GM19324 (cell line): Measurements from ENCODE around the gene TMEM14A.
"Not testable (repeated sequence)": the region's sequence is repeated elsewhere in the genome, so short reads cannot be mapped to it uniquely, and the experiment has no call there.

Source experiments
- ATAC-seq: cut with Tn5 transposase; IDR thresholded peaks from one replicate; pipeline ENCODE4 v1.9.1; 2021; ENCODE audit warnings: mild to moderate bottlenecking, moderate library complexity; ENCODE audit not compliant: unreplicated experiment, low FRiP score

Gene TMEM14A

DNA sequence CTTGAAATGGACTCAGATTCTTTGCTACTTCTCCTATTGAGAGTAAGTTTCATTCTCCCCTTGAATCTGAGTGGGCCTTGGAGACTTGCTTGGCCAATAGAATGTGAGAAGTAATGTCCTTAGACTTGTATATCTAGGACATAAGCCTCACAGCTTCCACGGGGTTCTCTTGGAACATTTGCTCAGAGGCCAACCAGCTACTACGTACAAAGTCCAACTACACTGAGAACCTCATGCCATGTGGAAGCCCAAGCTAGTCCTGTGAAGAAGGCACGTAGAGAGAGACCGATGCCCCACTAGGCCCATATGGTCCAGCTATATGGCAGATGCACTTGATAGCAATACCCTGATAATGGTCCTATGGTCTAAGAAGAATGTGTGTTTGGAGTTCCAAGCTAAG is 22.9 kb downstream of the TMEM14A start:
- ATAC-seq, result no peak

DNA sequence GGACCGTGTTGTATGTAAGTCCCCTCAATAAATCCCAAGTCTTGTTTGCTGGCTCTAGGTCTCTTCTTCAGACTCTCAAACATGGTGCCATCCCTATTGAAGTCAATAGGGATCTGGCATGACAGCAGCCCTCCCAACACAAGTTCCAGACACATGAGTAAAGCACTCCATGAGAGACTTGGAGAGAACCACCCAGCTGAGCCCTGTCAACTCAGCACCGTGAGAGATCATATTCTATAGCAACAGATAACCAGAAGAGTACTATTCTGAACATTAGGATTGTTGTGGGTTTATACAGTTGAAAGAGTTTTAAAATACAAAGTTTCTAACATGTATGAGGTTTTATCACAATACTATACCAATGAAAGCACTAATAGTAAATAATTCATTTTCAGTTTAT is 23.5 kb downstream of the TMEM14A start:
- ATAC-seq, result no peak

DNA sequence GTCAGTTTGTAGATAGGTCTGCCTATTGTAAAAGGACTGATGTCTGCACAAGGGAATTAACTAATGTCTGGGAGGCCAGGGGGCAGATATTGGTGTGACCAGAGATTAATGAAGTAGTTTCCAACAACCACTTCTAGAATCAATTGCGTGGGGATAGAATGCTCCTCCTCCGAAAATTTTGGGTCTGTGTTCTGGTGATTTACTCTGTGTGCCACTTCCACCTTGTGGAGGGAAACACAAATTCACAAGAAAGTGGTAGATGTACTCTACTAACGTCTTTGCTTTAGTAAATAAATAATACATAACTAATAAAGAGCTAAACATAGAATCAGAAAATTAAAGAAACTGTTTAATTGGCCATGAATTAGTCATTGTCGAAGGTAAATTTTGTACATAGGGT is 25.5 kb downstream of the TMEM14A start:
- ATAC-seq, result no peak

DNA sequence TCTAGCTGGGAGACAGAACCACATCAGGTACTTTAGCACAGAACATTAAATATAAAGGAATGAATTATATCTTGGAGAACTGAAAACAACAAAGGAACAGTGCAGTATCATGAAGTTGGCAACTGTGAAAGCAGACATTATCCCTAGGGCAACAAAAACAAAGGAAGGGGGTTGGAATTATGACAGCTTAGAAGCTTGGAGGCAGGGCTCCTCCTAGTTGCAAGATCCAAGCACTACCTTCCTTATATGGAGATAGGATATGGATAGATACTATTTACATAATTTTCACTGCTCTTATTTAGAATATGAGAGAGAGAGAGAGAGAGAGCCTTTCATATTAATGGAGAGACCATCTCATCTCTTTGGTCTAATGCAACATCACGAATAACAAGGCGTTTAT is 27.0 kb downstream of the TMEM14A start:
- no peak for ATAC-seq

DNA sequence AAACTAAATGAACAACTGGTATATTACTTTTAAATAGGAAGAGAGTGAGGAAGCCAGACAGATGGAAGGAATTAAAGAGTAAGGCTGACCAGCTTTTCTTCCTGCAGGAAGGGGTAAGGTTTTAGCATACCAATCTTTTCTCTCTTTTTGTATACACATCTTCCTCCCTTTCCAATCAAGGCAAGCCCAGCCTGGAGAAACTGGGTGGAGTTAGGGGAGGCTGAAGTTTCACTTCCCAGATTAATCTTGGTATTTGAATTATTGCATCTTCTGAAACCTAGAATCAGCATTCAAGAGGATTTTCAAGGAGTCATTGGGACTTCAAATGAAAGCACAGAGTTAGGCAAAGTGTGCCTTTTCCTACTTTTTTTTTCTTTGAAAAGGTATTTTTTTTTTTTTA is 33.1 kb downstream of the TMEM14A start:
- no peak for ATAC-seq

DNA sequence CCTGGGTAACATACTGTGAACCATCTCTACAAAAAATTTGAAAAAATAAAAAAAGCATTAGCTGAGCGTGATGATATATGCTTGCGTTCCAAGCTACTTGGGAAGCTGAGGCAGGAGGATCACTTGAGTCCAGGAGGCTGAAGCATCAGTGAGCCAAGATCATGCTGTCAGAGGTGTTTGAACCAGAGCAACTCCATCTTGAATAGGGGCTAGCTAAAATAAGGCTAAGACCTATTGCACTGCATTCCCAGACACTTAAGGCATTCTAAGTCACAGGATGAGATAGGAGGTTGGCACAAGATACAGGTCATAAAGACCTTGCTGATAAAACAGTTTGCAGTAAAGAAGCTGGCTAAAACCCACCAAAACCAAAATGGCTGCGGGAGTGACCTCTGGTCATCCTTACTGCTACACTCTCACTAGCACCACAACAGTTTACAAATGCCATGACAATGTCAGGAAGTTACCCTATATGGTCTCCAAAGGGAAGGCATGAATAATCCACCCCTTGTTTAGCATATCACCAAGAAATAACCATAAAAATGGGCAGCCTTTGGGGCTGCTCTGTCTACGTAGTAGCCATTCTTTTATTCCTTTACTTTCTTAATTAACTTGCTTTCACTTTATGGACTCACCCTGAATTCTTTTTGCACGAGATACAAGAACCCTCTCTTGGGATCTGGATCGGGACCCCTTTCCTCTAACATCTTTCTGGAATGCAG is 34.0 kb downstream of the TMEM14A start:
- ATAC-seq, result not testable (repeated sequence)

DNA sequence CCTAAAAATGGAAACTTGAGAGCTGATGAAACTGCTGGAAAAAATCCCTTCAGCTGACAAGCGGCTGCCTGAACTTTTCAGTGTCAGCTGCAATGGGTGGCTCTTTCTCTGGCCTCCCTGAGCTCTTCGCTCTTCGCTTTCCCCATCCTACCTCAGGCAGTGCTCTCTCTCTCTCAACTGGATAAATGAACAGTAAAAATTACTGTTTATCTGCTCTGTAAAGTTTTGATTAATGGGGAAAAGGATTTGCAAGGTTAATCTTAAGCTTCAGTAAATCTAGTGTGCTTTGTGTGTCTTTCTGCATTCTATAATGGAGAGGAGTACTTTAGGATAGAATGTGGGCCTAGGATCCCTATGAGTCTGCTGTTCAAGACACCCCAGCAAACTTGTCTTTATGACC is 35.1 kb downstream of the TMEM14A start:
- ATAC-seq, result no peak

DNA sequence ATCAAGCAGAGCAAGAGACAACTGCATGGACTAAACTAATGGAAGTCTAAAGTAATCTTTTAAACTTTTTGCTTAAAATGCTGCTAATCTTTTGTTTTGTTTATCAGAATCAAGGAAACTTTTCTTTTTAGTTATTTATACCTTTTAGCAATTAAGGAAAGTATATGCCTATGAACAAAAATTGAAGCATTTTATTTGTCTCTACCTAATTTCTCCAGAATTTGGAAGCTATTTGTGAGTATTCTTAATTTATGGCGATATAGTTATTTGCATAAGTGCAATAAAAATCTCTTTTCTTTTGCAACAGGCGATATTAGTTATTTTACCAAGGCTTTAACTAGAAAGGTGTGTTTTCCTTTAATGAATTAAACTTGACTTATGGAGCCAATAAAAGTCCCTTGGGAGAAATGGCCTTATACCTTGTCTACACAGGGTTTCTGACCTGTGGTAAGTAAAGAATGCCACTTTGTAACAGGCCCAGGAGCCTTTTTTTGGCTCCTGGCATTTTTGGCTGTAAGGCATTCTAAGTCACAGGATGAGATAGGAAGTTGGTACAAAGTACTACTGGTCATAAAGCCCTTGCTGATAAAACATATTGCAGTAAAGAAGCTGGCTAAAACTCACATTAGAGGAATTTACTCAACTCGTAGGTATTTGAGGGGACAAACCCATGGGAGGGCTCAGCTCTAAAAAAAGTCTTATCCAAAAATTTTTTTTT is 37.2 kb downstream of the TMEM14A start:
- ATAC-seq, result no peak

DNA sequence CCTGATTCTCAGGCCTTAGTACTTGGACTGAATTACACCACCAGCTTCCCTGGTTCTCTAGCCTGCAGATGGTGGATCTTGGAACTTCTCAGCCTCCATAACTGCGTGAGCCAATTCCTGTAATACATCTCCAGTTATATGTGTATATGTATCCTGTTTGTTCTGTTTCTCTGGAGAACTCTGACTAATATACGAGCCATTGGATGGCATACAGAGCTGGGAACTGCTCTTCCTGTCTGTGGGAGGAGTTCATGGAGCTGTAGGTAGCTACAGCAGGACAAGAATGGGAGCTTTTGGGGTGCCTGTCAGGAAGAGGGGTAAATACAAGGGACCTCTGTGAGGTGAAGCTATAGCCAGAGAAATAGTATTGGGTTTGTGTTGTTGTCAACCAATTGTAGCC is 41.2 kb downstream of the TMEM14A start:
- no peak for ATAC-seq

DNA sequence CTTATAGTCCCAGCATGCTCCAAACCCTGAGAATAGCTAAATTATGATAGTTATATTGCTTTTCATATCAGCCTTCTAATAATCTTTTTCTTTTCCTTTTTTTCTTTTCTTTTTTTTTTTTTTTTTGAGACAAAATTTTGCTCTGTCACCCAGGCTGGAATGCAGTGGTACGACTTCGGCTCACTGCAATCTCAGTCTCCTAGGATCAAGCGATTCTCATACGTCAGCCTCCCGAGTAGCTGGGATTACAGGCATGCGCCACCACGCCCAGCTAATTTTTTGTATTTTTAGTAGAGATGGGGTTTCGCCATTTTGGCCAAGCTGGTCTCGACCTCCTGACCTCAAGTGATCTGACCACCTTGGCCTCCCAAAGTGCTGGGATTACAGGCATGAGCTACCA is 43.8 kb downstream of the TMEM14A start:
- ATAC-seq, result not testable (repeated sequence)

DNA sequence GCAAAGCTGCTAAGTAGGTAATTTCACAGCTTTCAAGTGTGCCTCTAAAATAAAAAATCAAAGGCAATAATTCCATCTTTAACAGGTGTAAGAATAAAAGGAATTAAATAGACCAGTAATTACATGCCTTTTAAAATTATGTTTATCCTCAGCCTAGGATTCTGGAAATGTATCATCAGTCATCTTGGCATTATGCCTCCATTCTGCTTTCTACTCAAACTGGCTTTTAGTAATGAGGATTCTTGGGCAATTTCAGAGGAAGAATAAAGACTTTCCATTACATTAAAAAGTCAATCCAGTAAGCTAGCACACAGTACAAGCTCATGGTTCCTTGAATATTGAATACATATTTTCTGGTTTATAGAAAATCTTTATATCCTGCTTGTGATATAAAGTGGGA is 47.6 kb downstream of the TMEM14A start:
- ATAC-seq, result no peak

DNA sequence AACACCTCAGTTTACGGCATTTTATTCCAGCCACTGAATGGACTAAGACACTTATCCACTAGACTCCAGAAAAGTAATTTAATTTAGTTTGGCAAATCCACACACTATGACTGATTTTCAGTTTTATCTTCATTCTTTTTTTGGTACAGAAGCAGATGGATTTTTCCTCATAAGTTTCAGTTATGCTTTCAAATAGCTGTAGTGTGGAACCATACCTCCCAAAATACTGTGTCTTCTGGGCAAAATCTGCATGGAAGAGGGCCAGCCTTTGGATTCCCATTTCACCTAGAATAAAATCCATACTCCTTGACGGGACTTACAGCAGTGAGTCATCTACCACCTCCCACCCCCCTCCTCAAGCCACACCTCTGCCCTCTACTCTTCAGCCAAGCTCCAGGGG is 49.4 kb downstream of the TMEM14A start:
- ATAC-seq, result no peak

DNA sequence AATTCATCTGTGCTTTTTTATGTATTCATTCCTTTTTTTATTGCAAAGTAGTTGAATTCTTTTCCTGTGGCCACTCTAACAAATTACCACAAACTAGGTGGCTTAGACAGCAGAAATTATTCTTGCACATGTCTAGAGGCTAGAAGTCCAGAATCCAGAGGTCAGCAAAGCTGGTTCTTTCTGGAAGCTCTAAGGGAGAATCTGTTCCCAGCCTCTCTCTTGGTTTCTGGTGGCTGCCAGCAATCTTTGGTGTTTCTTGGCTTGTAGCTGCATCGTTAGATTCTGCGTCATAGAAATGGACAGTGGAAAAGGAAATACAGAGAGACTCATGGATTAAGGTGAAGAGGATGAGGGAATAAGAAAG is 53.1 kb downstream of the TMEM14A start:
- no peak for ATAC-seq

DNA sequence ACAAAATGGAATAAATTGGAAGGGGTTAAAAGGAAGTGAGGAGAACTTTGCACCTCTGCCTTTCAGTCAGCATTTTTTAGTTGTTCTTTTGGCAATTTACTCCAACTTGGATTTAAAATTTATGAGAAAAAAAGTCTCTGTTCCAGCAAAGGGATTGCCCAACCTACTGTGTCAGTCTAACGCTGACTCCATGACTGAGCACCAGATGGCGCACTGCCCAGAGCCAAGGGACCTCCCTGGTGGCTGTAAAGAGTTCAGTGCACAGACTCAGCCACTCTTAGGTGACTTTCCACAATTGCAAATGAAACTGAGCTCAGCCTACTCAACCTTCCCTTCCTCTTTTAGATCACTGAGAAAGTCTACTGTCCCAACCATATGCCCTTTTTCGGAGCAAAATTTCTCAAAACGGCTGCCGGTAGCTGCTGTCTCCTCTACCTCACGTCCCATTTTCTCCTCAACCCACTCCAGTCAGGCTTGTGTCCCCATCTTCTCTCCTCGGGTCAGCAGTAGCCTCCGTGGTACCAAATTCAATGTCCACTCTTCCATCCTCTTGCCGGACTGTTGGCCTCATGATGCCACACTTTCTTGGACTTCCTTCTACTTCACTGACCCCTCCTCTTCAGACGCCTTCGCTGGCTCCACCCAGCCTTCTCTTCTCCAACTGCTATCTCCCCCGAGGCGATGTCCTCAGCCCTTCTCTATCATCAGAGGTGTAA is 53.7 kb downstream of the TMEM14A start:
- ATAC-seq, result peak; percentile 94

DNA sequence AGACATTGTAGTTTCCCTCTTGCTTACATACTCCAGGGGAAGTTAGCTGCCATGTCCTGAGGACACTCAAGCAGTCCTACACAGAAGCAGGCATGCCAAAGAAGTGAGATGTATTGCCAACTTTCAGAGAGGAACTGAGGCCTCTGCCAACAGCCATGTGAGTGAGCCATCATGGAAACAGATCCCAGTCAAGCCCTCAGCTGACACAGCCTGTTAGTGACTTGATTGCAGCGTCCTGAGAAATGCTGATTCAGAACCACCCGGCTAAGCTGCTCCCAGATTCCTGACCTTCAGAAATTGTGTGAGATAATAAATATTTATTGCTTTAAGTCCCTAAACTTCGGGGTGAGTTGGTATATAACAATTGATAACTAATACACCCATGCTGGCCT is 54.2 kb downstream of the TMEM14A start:
- no peak for ATAC-seq

DNA sequence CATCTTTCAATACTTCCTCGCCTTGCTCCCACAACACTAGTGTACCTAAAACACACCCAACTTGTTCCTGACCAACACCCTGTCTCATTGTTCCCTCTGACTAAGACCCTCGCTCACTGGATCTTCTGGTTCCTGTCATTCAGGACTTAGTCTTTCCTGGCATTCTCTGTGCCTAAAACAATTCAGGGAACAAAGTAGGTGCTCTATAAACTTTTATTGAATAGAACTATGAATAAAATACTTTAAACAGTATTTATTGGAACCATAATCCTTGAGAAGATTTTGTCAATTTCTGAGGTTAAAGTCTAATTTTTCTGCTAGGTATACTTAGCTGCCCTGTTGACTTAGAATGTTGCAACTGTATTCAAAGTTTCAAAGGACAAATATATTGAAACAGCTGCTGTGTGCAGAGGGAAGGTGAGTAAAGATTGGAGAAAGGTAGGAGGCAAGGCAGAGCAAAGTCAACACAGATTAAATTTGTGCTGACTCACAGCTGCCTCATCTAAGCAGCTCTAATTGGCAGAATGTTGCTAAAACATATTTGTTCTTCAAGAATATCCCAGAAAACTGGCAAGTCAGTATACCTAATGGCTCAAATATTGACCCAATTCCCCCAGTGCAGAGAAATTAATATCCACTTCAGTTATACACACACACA is 54.8 kb downstream of the TMEM14A start:
- no peak for ATAC-seq

DNA sequence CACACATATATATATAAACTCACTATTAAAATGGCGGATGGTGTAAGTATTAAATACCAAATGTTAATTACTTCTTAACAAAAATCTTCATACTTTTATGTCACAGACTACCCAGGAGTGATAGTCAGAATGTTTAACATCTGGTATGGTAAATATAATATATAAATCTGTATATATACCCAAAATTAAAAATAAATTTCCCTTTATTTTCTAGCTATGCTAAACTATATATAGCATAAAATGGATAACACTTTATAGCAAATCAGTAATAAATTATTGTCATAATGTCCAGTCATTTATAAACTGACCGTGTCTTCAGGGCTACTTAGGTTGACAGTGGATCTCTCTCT is 55.3 kb downstream of the TMEM14A start:
- no peak for ATAC-seq

DNA sequence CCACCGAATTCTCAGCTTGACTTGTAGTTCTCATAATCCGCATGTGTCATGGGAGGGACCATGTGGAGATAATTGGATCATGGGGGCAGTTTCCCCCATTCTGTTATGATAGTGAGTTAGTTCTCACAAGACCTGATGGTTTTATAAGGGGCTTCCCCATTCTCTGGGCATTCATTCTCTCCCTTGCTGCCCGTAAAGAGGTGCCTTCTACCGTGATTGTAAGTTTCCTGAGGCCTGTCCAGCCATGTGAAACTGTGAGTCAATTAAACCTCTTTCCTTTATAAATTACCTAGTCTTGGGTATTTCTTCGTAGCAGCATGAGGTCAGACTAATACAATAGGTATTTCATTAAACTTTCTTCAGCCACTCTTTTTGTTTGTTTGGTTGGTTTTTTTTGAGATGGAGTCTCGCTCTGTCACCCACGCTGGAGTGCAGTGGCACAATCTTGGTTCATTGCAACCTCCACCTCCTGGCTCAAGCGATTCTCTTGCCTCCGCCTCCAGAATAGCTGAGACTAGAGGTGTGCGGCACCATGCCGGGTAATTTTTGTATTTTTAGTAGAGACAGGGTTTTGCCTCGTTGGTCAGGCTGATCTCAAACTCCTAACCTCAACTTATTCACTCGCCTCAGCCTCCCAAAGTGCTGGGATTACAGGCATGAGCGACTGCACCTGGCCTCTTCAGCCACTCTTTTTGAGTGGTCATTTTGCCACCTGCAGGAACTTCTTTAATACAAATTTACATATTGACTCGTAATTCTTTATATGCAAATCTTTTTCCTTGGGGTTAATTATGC is 56.0 kb downstream of the TMEM14A start:
- ATAC-seq, result no peak

DNA sequence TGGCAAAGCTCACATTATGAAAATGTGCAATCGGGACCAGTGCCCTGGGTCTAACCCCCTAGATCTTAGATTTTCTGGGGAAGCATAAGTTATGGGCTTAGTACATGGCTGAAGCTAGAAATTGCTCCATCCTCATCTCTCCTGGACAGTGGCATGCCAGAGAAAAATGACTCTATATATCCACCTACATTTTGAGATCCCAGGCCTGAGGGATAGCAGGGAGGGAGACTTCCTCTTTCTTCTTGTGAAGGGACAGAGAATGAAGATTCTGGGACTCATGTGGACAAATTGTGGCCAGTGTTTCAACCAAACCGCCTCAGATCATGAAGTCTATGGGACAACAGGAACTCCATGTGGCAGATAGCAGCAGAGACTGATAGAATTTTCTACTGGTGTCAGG is 57.0 kb downstream of the TMEM14A start:
- no peak for ATAC-seq

DNA sequence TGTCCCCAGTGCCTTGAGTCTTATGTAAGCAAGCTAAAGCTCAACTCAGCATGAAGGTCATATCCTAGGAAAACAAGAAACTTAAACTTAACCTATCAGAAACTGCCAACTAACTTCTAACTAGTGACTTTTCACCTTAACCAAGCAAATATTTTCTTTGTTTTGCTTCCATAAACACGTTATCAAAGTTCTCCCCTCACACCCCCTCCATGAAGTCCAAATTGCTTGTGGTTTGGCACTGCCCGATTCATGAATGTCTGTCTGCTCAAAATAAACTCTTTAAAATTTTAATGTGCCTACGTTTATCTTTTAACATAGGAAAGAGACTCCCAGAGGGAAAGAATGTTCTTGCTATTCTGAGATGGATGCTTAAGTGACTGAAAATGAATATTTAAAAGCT is 57.5 kb downstream of the TMEM14A start:
- no peak for ATAC-seq

DNA sequence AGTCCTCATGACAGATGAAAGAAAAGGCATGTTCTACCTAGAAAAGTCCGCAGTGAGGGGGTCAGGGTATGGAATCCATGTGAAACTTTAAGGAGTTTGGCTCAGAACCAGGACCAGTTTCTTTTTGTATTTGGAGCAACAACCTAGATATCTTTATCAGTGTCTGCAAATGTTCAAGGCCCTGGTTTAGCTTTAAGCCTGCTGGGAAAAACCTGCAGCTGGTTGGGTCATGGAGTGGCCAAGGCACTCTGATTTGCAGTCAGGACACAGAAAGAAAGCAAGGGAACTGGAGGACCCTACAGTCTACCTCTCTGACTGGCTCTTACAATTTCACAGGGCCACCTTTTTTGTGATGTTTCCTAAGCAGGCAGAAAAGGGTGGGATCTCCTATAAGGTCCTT is 58.7 kb downstream of the TMEM14A start:
- no peak for ATAC-seq
